GM21576 (cell line): ENCODE data around the gene TMEM255B.
"Not testable (repeated sequence)": the region's sequence is repeated elsewhere in the genome, so short reads cannot be mapped to it uniquely, and the experiment has no call there.

Source experiments
- ATAC-seq: cut with Tn5 transposase; IDR thresholded peaks from one replicate; pipeline ENCODE4 v1.9.1; 2021; ENCODE audit warnings: mild to moderate bottlenecking, moderate library complexity; ENCODE audit not compliant: unreplicated experiment

Gene TMEM255B

DNA sequence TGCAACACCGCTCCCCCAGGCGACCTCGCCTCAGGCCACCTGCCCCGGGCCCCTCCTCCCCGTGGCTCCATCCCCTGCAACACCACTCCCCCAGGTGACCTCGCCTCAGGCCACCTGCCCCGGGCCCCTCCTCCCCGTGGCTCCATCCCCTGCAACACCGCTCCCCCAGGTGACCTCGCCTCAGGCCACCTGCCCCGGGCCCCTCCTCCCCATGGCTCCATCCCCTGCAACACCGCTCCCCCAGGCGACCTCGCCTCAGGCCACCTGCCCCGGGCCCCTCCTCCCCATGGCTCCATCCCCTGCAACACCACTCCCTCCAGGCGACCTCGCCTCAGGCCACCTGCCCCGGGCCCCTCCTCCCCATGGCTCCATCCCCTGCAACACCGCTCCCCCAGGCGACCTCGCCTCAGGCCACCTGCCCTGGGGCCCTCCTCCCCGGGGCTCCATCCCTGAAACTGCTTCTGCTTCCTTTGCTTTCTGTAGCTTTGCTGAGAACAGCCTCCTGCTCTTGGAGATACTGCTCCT, 71.5 kb downstream of the TMEM255B start:
- not testable (repeated sequence) for ATAC-seq

DNA sequence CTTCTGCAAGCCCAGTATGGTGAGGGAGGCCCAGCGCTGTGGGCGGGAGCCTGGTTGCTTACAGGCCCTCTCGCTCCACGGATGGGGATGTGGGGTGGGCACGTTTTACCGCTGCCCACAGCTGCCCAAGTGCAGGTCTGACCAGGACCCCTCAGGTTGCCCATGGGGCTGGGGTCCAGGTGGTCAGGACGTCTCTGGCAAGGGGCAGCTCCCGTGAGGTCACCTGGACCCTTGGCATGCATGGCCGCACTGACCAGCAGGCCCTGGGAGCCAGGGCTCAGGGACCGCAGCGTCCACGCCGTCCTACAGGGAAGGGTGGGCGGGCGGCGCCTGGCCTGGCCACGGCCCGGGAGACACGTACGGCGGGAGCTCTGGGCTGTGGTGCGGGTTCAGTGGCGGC, 72.0 kb downstream of the TMEM255B start:
- no peak for ATAC-seq

DNA sequence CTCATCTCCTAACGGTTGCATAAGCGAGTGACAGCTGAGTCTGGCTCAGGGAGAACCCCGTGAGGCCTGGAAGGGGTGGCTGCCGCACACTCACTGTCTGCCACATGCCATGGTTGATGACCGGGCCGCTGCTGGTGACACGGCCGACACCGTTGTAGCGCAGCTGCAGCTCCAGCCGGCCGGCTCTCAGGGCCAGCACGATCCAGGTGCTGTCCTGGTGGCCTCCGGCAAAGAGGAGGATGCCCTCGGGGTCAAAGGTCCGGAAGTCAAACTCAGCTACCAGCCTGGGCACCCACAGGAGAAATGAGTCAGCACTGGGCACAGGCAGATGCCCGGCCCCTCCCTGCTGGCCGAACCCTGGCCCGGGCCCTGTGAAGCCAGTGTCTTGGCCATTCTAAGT, 73.2 kb downstream of the TMEM255B start:
- no peak for ATAC-seq

DNA sequence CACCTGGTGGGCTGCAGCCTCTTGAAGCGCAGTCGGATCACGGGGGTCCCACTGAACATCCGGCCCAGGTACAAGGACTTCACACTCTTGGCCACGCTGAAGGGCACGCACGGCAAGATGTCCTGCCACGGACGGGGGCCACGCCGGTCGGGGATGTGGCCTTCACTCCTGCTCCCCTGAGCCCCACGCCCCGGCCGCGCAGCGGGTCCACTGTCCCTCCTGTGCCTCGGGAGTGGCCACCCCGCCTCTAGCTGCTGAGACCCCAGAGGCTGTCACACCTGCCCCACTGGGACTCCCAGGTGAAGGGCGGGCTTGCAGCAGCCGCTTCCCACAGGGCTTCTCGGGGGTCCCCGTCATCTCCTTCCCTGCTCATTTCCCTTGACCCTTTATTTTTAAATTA, 73.6 kb downstream of the TMEM255B start:
- no peak for ATAC-seq

DNA sequence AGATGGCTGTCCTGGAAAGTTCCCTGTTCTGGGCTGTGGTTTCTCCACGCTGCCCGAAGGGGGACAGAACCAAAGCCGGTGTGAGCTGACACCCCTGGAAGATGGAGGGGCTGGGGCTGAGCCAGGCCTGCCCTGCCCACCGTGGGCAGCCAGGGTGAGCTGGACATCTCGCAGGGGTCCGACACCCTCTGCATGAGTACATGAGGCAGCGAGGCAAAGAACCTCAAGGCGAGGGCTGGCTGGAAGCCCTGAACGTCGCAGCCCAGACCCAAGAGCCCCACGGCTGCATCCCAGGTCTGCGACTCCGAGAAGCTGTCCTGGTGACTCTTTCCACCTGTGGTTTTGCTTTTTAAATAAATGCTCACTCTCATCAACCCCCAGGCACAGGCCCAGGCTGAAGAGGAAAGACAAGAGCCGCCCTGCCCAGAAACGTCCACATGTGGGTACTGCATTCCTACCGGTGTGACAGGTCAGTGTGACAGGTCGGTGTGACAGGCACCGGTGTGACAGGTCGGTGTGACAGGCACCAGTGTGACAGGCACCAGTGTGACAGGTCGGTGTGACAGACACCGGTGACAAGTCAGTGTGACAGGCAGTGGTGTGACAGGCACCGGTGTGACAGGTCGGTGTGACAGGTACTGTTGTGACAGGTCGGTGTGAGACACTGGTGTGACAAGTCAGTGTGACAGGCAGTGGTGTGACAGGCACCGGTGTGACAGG, 74.2 kb downstream of the TMEM255B start:
- ATAC-seq = no peak

GRCh38 chr13:113834006-113834405, 75.0 kb downstream of the TMEM255B start:
- ATAC-seq = not testable (repeated sequence)

DNA sequence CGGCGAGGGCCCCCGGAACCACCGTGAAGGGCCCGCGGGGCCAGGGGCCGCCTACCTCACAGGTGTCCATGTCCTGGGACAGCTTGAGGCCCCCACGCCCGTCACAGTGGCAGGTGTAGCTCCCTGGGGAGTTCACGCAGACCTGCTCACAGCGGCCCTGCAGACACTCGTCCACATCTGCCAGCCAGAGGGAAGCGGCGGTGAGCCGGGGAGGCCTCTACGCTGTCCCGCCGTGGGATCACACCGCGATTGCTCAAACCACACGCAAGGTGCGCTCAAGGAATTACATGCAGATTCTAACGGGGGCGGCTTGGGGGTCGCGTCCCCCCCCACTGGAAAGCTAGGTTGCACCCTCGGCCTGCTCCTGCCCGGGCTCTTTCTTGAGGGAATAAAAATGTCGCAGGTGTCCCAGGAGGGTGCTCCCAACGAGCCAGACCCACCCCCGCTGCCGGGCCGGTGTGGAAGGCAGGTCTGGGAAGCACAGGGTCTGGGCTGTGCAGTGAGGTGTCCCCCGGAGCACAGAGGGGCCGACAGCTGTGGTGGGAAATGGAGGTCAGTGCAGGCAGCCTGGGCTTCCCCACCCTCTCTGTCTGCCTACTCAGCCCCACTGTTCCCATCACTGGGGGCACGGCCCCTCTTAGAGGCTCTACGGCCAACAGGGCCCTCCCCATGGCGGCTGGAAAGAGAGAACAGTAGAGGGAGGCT, 75.6 kb downstream of the TMEM255B start:
- no peak for ATAC-seq

GRCh38 chr13:113835461-113836270, 76.6 kb downstream of the TMEM255B start:
- ATAC-seq = no peak

DNA sequence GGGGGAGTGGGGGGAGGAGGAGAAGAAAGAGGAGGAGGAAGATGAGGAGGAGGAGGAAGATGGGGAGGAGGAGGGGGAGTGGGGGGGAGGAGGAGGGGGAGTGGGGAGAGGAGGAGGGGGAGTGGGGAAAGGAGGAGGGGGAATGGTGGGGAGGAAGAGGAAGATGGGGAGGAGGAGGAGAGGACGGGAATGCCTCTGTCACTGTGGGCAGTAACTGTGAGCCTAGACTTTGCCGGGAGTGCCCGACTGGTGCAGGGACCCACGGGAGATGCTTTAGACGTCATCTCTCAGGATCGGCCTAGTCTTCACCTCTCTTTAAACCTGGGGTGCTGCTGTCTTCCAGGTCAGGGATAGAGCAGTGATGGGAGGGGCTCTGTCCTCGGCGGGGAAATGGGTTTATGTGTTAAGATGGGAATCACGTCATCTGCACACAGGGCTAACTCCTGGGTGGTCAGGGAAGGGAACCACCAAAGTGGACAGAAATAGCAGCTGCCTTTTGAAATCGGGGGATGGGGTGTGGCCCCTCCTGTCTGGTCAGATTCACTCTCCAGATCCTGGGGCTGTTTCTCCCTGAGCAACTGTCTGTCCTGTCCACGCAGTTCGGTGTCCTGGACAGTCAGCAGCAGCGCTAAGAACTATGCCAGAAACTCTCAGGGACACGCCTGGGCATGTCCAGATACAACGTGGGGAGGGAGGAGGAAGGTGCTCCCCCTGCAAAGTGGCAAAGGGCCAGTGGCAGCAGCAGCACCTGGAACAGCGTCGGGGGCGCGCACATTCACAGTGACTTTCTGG, 77.9 kb downstream of the TMEM255B start:
- ATAC-seq = no peak

- ATAC-seq = no peak
Observed at GRCh38 chr13:113837560-113838355, 78.7 kb downstream of the TMEM255B start.

DNA sequence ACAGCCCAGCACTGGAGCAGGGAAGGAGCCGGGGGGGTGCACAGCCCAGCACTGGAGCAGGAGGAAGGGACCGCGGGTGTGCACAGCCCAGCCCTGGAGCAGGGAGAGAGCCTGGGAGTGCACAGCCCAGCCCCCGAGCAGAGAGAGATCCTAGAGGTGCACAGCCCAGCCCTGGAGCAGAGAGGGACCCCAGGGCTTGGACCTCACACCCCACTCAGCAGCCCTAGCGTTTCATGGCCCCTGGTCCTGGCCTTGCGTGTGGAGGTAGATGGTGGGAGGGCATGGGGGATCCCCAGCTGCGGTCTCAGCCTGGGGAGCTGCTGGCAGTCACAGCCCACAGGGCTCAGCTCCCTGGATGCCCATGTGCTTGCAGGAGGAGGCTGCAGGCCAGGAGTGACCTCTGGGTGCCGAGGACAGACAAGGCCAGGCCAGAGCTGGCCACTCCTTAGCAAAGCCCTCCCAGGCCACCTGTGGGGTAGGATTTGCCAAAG, 79.7 kb downstream of the TMEM255B start:
- no peak for ATAC-seq

DNA sequence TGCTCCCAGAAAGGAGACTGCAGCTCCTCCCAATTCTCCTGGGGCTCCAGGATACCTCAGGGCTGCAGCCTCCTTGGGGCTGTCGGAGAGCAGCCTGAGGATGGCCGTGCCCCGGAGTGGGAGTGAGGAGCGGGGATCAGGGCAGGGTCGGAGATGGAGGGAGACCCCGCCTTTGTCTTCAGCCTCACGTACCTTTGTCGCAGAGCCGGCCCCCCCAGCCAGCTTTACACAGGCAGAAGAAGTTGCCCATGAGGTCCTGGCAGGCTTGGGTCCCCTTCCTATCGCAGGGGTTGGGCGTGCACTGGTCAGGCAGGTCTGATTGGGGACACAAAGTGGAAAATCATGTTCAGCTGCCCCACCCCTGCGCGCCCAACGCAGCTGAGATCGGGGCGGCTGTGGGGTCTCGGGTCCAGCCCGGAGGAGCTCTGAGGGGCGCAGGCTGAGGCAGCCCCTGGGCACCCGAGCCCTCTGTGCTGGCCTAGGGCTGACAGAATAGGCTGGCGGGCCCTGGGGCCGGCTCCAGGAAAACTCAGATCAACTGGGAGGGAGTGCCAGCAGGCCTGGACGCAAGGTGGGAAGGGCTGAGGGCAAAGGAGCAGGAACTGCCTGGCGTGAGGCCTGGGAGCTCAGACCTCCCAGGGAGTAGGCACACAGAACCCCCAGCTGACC, 80.6 kb downstream of the TMEM255B start:
- ATAC-seq = no peak

GRCh38 chr13:113840541-113841352, 81.7 kb downstream of the TMEM255B start:
- ATAC-seq = no peak

- ATAC-seq = no peak
Observed at GRCh38 chr13:113841353-113841650, 82.3 kb downstream of the TMEM255B start.

- ATAC-seq = no peak
Observed at GRCh38 chr13:113842336-113843062, 83.5 kb downstream of the TMEM255B start.

GRCh38 chr13:113843063-113843654, 84.1 kb downstream of the TMEM255B start:
- ATAC-seq = no peak

- ATAC-seq = no peak
Observed at GRCh38 chr13:113843864-113844556, 85.0 kb downstream of the TMEM255B start.
